ENCODE data around the gene PPOX. TPM values are rescaled to one million over a fixed set of nuclear protein-coding genes. Genes with fewer than 3 reads are reported as not detected.

Gene PPOX
- total RNA-seq, 4 donors from 2014 or later = 22.2 to 75.2 (median 37.2) TPM

GRCh38 chr1:161200992-161201835, 35.0 kb downstream of the PPOX start:
- no peaks in the 10 kb centered on the region for H3K9me3 ChIP-seq
- H3K27ac ChIP-seq = peak overlapping the region; percentile 98
- no peak for TF ChIP-seq POLR2AphosphoS5 (IDR thresholded peaks at IDR 0.05)
- no peak for TF ChIP-seq CTCF (IDR thresholded peaks at IDR 0.05)
- TF ChIP-seq POLR2A (IDR thresholded peaks at IDR 0.05) = no peak
- TF ChIP-seq EP300 (IDR thresholded peaks at IDR 0.05) = no peak
- peak overlapping the region; percentile 64 for H3K4me3 ChIP-seq
- H3K36me3 ChIP-seq = peaks cover 28% of the 10 kb centered on the region
- peak; percentile 86 to 87 for DNase-seq (ENCODE audit: low spot score in 2 of 2)
- whole genome bisulfite sequencing = 21% methylated on average over 13 of the region's 13 CpGs
- H3K27me3 ChIP-seq = no peaks in the 10 kb centered on the region
- H3K4me1 ChIP-seq = peaks cover 82% of the 10 kb centered on the region

- Histone ChIP-seq H3K36me3 (peaks cover 36% of the 10 kb centered on the region), H3K27ac (peak within 1 kb of the TSS; percentile 98), H3K9me3 (no peaks in the 10 kb centered on the region), H3K4me3 (peak within 1 kb of the TSS; percentile 64), H3K4me1 (peaks cover 76% of the 10 kb centered on the region), H3K27me3 (no peaks in the 10 kb centered on the region)
- TF ChIP-seq POLR2A (IDR thresholded peaks at IDR 0.05) (peak; percentile 61 to 71), EP300 (IDR thresholded peaks at IDR 0.05) (no peak), POLR2AphosphoS5 (IDR thresholded peaks at IDR 0.05) (peak in 2 of 3 donors; percentile 88 to 89), CTCF (IDR thresholded peaks at IDR 0.05) (no peak)
- DNase-seq (ENCODE audit: low spot score in 2 of 2) = peak; percentile 99 to 100
- 1% methylated on average over 42 of the region's 53 CpGs for WGBS
Observed at GRCh38 chr1:161201836-161202712, 35.8 kb downstream of the PPOX start, which contains the start of gene NDUFS2. Gene NDUFS2 (plus strand): TSS chr1:161202367. CDS start chr1:161202386, 19 bp downstream.

GRCh38 chr1:161206411-161207140, 40.4 kb downstream of the PPOX start:
- Histone ChIP-seq H3K4me1 (peaks cover 39% of the 10 kb centered on the region), H3K9me3 (no peaks in the 10 kb centered on the region), H3K27me3 (no peaks in the 10 kb centered on the region), H3K4me3 (no peak overlapping the region), H3K36me3 (peaks cover 81% of the 10 kb centered on the region), H3K27ac (peak overlapping the region; percentile 55)
- WGBS = 72% methylated on average over 12 of the region's 12 CpGs
- no peak for TF ChIP-seq POLR2A (IDR thresholded peaks at IDR 0.05)
- TF ChIP-seq EP300 (IDR thresholded peaks at IDR 0.05) = no peak
- TF ChIP-seq POLR2AphosphoS5 (IDR thresholded peaks at IDR 0.05) = no peak
- no peak for TF ChIP-seq CTCF (IDR thresholded peaks at IDR 0.05)
- no peak for DNase-seq (ENCODE audit: low spot score in 2 of 2)

GRCh38 chr1:161207173-161207572, 40.9 kb downstream of the PPOX start:
- DNase-seq (ENCODE audit: low spot score in 2 of 2) = no peak
- TF ChIP-seq CTCF (IDR thresholded peaks at IDR 0.05) (no peak), EP300 (IDR thresholded peaks at IDR 0.05) (peak; percentile 91), POLR2AphosphoS5 (IDR thresholded peaks at IDR 0.05) (no peak), POLR2A (IDR thresholded peaks at IDR 0.05) (no peak)
- Histone ChIP-seq H3K36me3 (peaks cover 87% of the 10 kb centered on the region), H3K4me3 (no peak overlapping the region), H3K4me1 (peaks cover 35% of the 10 kb centered on the region), H3K9me3 (no peaks in the 10 kb centered on the region), H3K27me3 (no peaks in the 10 kb centered on the region), H3K27ac (peak overlapping the region; percentile 55)
- WGBS = 68% methylated on average over 8 of the region's 8 CpGs
